ENCODE results near the gene DERL3. TPM values are rescaled to one million over a fixed set of nuclear protein-coding genes. Genes with fewer than 3 reads are reported as not detected.

Gene DERL3
- total and polyA plus RNA-seq, 12 donors = 0.36 to 4.3 (median 2.6) TPM; not detected in 1

- Histone ChIP-seq H3K36me3 (replicated peaks in 1 of 2) (peaks cover 0 to 25% of the 10 kb centered on the region in 2 donors), H3K27me3 (no peaks in the 10 kb centered on the region), H3K4me1 (replicated peaks in 1 of 2) (peaks cover 6 to 15% of the 10 kb centered on the region in 2 donors), H3K27ac (no peak overlapping the region), H3K4me3 (no peak overlapping the region), H3K9me3 (replicated peaks in 1 of 3) (no peaks in the 10 kb centered on the region)
- no peak for DNase-seq
- intact Hi-C loops (cut with DNase I) = no loop called here
- TF ChIP-seq POLR2A (IDR thresholded peaks at IDR 0.05) = no peak
- no peak for TF ChIP-seq CTCF (IDR thresholded peaks at IDR 0.05)
- WGBS, 4 donors = 90 to 98% (median 93%) methylated on average over 8 to 12 of the region's 12 CpGs
Measured at GRCh38 chr22:23837496-23837859, 1.3 kb downstream of the DERL3 start.

DNA sequence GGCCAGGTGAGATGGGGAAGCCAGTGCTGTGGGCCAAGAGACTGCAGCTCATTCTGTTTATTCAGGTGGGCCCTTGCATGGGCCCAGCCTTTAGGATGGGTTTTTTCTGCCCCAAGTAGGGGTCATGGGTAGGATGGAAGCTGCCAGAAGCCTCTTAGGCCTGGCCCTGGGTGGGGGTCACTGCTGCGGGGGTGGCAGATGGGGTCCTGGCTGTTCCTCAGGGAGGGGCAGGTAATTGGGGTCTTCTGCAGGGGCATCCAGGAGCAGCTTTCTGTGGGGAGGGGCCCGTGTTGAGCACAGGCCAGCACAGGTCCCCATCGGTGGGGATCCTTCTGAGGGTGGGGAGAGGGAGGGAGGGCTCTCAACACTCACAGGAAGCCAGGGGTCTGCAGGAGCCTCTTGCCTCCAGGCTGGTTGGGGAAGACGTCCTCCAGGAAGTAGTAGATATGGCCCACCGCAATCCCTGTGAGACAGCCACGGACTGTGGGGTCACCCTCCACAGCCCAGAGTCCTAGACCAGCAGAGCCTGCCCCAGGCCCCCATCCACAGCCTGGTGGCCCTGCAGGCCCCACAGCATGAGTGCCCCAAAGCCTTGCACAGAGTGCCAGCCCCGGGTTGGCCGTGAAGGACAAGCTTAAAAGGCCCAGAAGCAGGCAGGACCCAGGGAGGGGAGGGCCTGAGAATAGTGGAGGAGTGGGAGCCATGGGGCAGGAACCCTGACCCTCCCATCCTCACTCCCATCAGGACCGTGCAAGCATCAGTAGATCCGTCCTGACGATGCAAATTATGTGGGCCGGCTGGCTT, 1.9 kb downstream of the DERL3 start:
- intact Hi-C loops (cut with DNase I) = no loop called here
- H3K27ac ChIP-seq = peak overlapping the region in 1 of 5 donors; percentile 3
- TF ChIP-seq POLR2A (IDR thresholded peaks at IDR 0.05) = no peak
- no peak for TF ChIP-seq CTCF (IDR thresholded peaks at IDR 0.05)
- H3K27me3 ChIP-seq = no peaks in the 10 kb centered on the region
- H3K4me1 ChIP-seq (replicated peaks in 1 of 2) = peaks cover 6 to 16% of the 10 kb centered on the region in 2 donors
- H3K9me3 ChIP-seq (replicated peaks in 1 of 3) = no peaks in the 10 kb centered on the region
- peaks cover 0 to 25% of the 10 kb centered on the region in 2 donors for H3K36me3 ChIP-seq (replicated peaks in 1 of 2)
- no peak for DNase-seq
- WGBS, 4 donors = 80 to 83% (median 81%) methylated on average over 6 to 12 of the region's 12 CpGs
- no peak overlapping the region for H3K4me3 ChIP-seq

- H3K27me3 ChIP-seq = no peaks in the 10 kb centered on the region
- H3K36me3 ChIP-seq (replicated peaks in 1 of 2) = peaks cover 0 to 32% of the 10 kb centered on the region in 2 donors
- H3K4me3 ChIP-seq = no peak overlapping the region
- peak overlapping the region in 1 of 5 donors; percentile 3 for H3K27ac ChIP-seq
- no peak for TF ChIP-seq CTCF (IDR thresholded peaks at IDR 0.05)
- no peak for TF ChIP-seq POLR2A (IDR thresholded peaks at IDR 0.05)
- intact Hi-C loops (cut with DNase I) = no loop called here
- peaks cover 6 to 19% of the 10 kb centered on the region in 2 donors for H3K4me1 ChIP-seq (replicated peaks in 1 of 2)
- DNase-seq = peak in 2 of 7 donors; percentile 9 to 11
- WGBS, 4 donors = 75 to 100% (median 91%) methylated on average over 1 to 5 of the region's 5 CpGs; no CpG with 5 or more reads in 1 of the 4 donors
- no peaks in the 10 kb centered on the region for H3K9me3 ChIP-seq (replicated peaks in 1 of 3)
Measured at GRCh38 chr22:23836281-23836680, 2.5 kb downstream of the DERL3 start.

GRCh38 chr22:23835484-23836144, 3.2 kb downstream of the DERL3 start:
- H3K27me3 ChIP-seq = no peaks in the 10 kb centered on the region
- intact Hi-C loops (cut with DNase I) = no loop called here
- no peak overlapping the region for H3K4me3 ChIP-seq
- no peaks in the 10 kb centered on the region for H3K9me3 ChIP-seq (replicated peaks in 1 of 3)
- H3K36me3 ChIP-seq (replicated peaks in 1 of 2) = peaks cover 0 to 32% of the 10 kb centered on the region in 2 donors
- peak in 3 of 7 donors; percentile 13 to 20 (median 17) for DNase-seq
- TF ChIP-seq POLR2A (IDR thresholded peaks at IDR 0.05) = no peak
- no peak for TF ChIP-seq CTCF (IDR thresholded peaks at IDR 0.05)
- H3K4me1 ChIP-seq (replicated peaks in 1 of 2) = peaks cover 6 to 19% of the 10 kb centered on the region in 2 donors
- H3K27ac ChIP-seq = peak overlapping the region in 1 of 5 donors; percentile 8
- WGBS, 4 donors = 59 to 71% (median 67%) methylated on average over 4 to 11 of the region's 11 CpGs

Data from adrenal gland (tissue), 12 donors.